ENCODE measurements around the gene PKNOX1. TPM values are rescaled to one million over a fixed set of nuclear protein-coding genes. Genes with fewer than 3 reads are reported as not detected.

The PKNOX1 gene
- total and polyA plus RNA-seq, 2 experiments from 2014 or later, result 29.9 to 76.7 TPM

DNA sequence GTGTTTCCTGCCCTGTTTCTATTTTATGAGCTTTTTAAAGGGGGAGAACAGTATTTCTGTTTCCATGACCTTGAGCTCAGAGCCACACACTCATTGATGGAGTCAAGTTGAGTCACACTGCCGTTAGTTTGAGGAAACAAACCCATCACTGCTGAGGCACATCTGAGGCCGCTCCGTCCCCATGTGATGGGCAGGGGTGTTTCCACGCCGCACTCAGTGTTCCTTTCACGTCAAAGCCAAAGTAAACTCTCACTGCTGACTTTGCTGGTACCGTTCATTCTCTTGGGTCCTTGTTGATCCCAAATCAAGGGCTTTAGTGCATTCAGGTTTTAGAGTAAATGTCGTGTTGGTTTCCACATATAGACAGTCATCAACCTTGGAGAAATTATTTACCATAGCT lies 48.8 kb downstream of the PKNOX1 start:
- DNase-seq (ENCODE audit: low spot score), result no peak
- Histone ChIP-seq H3K4me1 (ENCODE audit: insufficient read depth) (no peaks in the 10 kb centered on the region), H2AFZ (no peak overlapping the region), H3F3A (replicated peaks; ENCODE audit: low read depth) (peaks cover 23% of the 10 kb centered on the region), H3K79me2 (replicated peaks; ENCODE audit: insufficient read depth) (no peaks in the 10 kb centered on the region), H3K9me2 (ENCODE audit: insufficient read depth) (no peaks in the 10 kb centered on the region), H4K20me1 (replicated peaks; ENCODE audit: insufficient read depth) (no peaks in the 10 kb centered on the region), H3K27me3 (ENCODE audit: insufficient read depth) (no peaks in the 10 kb centered on the region), H3K4me3 (no peak overlapping the region), H3K36me3 (ENCODE audit: insufficient read depth) (peaks cover 27% of the 10 kb centered on the region), H3K27ac (ENCODE audit: low read depth) (no peak overlapping the region), H3K4me2 (no peak overlapping the region)
- Mint-ChIP-seq H3K36me3 (ENCODE audit: low read depth) (peaks cover 49% of the 10 kb centered on the region), H3K27me3 (ENCODE audit: insufficient read depth, low read depth, poor library complexity) (peaks cover 13% of the 10 kb centered on the region), H3K4me3 (no peak overlapping the region), H3K4me1 (peaks cover 14% of the 10 kb centered on the region), H3K9me3 (no peaks in the 10 kb centered on the region), H3K27ac (no peak overlapping the region)
- no peak for ATAC-seq
- no peak for TF ChIP-seq POLR2AphosphoS5 (IDR thresholded peaks at IDR 0.05; ENCODE audit: low read depth)
- no peak for TF ChIP-seq ZNF114 (CRISPR knock-in tag; IDR thresholded peaks at IDR 0.05)
- TF ChIP-seq, protein P1, sequence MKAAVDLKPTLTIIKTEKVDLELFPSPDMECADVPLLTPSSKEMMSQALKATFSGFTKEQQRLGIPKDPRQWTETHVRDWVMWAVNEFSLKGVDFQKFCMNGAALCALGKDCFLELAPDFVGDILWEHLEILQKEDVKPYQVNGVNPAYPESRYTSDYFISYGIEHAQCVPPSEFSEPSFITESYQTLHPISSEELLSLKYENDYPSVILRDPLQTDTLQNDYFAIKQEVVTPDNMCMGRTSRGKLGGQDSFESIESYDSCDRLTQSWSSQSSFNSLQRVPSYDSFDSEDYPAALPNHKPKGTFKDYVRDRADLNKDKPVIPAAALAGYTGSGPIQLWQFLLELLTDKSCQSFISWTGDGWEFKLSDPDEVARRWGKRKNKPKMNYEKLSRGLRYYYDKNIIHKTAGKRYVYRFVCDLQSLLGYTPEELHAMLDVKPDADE (IDR thresholded peaks at IDR 0.05), result no peak

DNA sequence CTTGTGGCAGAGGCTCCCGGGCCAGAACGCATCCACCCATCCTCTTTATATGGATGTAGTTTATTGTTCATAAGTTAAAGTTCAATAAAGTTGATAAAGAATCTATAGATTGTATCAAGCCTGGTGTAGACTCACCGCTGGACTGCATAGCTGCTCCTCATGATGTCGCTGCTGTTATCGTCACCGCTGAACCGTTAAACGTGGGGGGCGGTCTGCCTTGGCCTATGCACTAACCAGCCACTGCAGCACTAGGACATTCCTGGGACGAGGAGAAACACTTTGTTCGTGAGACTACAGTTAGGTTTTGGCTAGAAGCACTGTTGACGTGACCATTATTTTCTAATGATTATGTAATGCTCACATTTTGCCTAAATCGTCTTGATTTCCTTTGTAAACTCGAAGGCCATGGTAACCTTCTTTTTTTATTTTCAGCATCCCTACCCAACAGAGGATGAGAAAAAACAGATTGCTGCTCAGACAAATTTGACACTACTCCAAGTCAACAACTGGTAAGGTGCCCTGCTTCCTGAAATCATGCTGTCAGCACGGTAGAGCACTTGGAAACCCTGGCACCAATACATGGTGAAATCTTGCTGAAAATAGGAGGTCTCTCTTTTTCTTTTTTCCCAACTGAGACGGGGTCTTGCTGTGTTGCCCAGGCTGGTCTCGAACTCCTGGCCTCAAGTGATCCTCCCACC lies 50.2 kb downstream of the PKNOX1 start:
- peaks cover 27% of the 10 kb centered on the region for H3F3A ChIP-seq (replicated peaks; ENCODE audit: low read depth)
- no peaks in the 10 kb centered on the region for H3K79me2 ChIP-seq (replicated peaks; ENCODE audit: insufficient read depth)
- peaks cover 61% of the 10 kb centered on the region for H3K36me3 Mint-ChIP-seq (ENCODE audit: low read depth)
- DNase-seq (ENCODE audit: low spot score), result no peak
- H3K27me3 ChIP-seq (ENCODE audit: insufficient read depth), result no peaks in the 10 kb centered on the region
- H3K4me1 ChIP-seq (ENCODE audit: insufficient read depth), result no peaks in the 10 kb centered on the region
- no peaks in the 10 kb centered on the region for H4K20me1 ChIP-seq (replicated peaks; ENCODE audit: insufficient read depth)
- no peak overlapping the region for H3K27ac ChIP-seq (ENCODE audit: low read depth)
- no peaks in the 10 kb centered on the region for H3K9me3 Mint-ChIP-seq
- peaks cover 14% of the 10 kb centered on the region for H3K4me1 Mint-ChIP-seq
- H3K27me3 Mint-ChIP-seq (ENCODE audit: insufficient read depth, low read depth, poor library complexity), result peaks cover 13% of the 10 kb centered on the region
- H3K4me3 ChIP-seq, result no peak overlapping the region
- H3K27ac Mint-ChIP-seq, result no peak overlapping the region
- ATAC-seq, result no peak
- no peak overlapping the region for H2AFZ ChIP-seq
- no peaks in the 10 kb centered on the region for H3K9me2 ChIP-seq (ENCODE audit: insufficient read depth)
- H3K4me3 Mint-ChIP-seq, result no peak overlapping the region
- H3K36me3 ChIP-seq (ENCODE audit: insufficient read depth), result peaks cover 30% of the 10 kb centered on the region
- no peak overlapping the region for H3K4me2 ChIP-seq
- TF ChIP-seq ZNF114 (CRISPR knock-in tag; IDR thresholded peaks at IDR 0.05), result no peak

DNA sequence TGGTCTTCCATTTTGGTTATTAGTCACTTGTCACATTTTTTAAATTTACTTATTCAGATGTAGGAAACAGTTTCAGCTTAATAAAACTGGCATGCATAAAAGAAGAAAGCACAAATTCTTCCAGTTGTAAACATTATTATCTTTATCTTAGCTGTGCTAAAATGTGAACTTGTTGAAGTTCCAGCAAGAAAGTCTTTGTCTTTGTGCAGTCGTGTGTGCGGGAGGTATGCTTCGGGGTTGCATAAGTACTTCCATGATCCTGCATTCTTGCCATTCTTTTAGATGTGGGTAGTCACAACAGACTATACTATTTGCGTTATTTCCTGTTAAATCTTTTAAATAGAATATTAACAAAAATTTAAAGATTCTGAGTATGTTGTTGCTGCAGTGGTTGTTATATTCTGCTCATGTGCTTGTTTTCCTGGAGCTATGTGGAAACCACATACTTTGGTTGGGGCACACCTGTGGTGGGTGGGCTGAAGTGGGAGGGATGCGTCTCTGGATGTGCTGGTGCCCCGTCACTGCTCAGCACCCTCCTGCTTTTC lies 51.3 kb downstream of the PKNOX1 start:
- no peak overlapping the region for H2AFZ ChIP-seq
- ATAC-seq, result no peak
- Mint-ChIP-seq H3K4me1 (peaks cover 14% of the 10 kb centered on the region), H3K4me3 (no peak overlapping the region), H3K27me3 (ENCODE audit: insufficient read depth, low read depth, poor library complexity) (peaks cover 9% of the 10 kb centered on the region), H3K36me3 (ENCODE audit: low read depth) (peaks cover 62% of the 10 kb centered on the region), H3K27ac (peak overlapping the region; percentile 23; the same call in 1 of the 2 replicates), H3K9me3 (no peaks in the 10 kb centered on the region)
- H3K9me2 ChIP-seq (ENCODE audit: insufficient read depth), result no peaks in the 10 kb centered on the region
- H3K4me2 ChIP-seq, result no peak overlapping the region
- no peaks in the 10 kb centered on the region for H3K4me1 ChIP-seq (ENCODE audit: insufficient read depth)
- no peak overlapping the region for H3K4me3 ChIP-seq
- H3K27ac ChIP-seq (ENCODE audit: low read depth), result 0 out of 2 replicates have a peak overlapping the region, but pooled peaks have one; percentile 4
- H4K20me1 ChIP-seq (replicated peaks; ENCODE audit: insufficient read depth), result no peaks in the 10 kb centered on the region
- H3K79me2 ChIP-seq (replicated peaks; ENCODE audit: insufficient read depth), result no peaks in the 10 kb centered on the region
- no peaks in the 10 kb centered on the region for H3K27me3 ChIP-seq (ENCODE audit: insufficient read depth)
- peaks cover 30% of the 10 kb centered on the region for H3K36me3 ChIP-seq (ENCODE audit: insufficient read depth)
- H3F3A ChIP-seq (replicated peaks; ENCODE audit: low read depth), result peaks cover 27% of the 10 kb centered on the region
- no peak for DNase-seq (ENCODE audit: low spot score)
- TF ChIP-seq, protein P1 (IDR thresholded peaks at IDR 0.05), result no peak
- no peak for TF ChIP-seq ZNF114 (CRISPR knock-in tag; IDR thresholded peaks at IDR 0.05)
- TF ChIP-seq, protein P2, sequence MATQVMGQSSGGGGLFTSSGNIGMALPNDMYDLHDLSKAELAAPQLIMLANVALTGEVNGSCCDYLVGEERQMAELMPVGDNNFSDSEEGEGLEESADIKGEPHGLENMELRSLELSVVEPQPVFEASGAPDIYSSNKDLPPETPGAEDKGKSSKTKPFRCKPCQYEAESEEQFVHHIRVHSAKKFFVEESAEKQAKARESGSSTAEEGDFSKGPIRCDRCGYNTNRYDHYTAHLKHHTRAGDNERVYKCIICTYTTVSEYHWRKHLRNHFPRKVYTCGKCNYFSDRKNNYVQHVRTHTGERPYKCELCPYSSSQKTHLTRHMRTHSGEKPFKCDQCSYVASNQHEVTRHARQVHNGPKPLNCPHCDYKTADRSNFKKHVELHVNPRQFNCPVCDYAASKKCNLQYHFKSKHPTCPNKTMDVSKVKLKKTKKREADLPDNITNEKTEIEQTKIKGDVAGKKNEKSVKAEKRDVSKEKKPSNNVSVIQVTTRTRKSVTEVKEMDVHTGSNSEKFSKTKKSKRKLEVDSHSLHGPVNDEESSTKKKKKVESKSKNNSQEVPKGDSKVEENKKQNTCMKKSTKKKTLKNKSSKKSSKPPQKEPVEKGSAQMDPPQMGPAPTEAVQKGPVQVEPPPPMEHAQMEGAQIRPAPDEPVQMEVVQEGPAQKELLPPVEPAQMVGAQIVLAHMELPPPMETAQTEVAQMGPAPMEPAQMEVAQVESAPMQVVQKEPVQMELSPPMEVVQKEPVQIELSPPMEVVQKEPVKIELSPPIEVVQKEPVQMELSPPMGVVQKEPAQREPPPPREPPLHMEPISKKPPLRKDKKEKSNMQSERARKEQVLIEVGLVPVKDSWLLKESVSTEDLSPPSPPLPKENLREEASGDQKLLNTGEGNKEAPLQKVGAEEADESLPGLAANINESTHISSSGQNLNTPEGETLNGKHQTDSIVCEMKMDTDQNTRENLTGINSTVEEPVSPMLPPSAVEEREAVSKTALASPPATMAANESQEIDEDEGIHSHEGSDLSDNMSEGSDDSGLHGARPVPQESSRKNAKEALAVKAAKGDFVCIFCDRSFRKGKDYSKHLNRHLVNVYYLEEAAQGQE (IDR thresholded peaks at IDR 0.05; ENCODE audit: unreplicated experiment), result no peak
- TF ChIP-seq NANOG (IDR thresholded peaks at IDR 0.05; ENCODE audit: borderline replicate concordance), result no peak
- TF ChIP-seq CREB1 (CRISPR knock-in tag; IDR thresholded peaks at IDR 0.05; ENCODE audit: low read depth), result no peak
- TF ChIP-seq ZNF331 (CRISPR knock-in tag; IDR thresholded peaks at IDR 0.05; ENCODE audit: low read depth), result no peak
- TF ChIP-seq STAT1 (IDR thresholded peaks at IDR 0.05; ENCODE audit: unreplicated experiment), result no peak
- no peak for TF ChIP-seq JUNB (IDR thresholded peaks at IDR 0.05; ENCODE audit: unreplicated experiment)
- TF ChIP-seq EZH2 (IDR thresholded peaks at IDR 0.05; ENCODE audit: low read depth, unreplicated experiment), result no peak
- TF ChIP-seq, protein P3, sequence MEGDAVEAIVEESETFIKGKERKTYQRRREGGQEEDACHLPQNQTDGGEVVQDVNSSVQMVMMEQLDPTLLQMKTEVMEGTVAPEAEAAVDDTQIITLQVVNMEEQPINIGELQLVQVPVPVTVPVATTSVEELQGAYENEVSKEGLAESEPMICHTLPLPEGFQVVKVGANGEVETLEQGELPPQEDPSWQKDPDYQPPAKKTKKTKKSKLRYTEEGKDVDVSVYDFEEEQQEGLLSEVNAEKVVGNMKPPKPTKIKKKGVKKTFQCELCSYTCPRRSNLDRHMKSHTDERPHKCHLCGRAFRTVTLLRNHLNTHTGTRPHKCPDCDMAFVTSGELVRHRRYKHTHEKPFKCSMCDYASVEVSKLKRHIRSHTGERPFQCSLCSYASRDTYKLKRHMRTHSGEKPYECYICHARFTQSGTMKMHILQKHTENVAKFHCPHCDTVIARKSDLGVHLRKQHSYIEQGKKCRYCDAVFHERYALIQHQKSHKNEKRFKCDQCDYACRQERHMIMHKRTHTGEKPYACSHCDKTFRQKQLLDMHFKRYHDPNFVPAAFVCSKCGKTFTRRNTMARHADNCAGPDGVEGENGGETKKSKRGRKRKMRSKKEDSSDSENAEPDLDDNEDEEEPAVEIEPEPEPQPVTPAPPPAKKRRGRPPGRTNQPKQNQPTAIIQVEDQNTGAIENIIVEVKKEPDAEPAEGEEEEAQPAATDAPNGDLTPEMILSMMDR (conservative IDR thresholded peaks at IDR 0.05; ENCODE audit: low read depth in 2 of 2), result no peak

Measured in GM23338 (cell line).